HepG2 (cell line): ENCODE data around the gene KIN.

Source experiments
- IRF2 ChIP-seq: IDR thresholded peaks from 2 replicates; pipeline ENCODE4 v1.6.1; 2018; ENCODE audit warnings: missing genetic modification reagents, missing compliant biosample characterization
- ZFP91 ChIP-seq: sonication (generic); formaldehyde crosslinking; IDR thresholded peaks from 2 replicates; pipeline ENCODE4 v1.9.0; 2022; ENCODE audit warnings: missing genetic modification reagents, mild to moderate bottlenecking, borderline replicate concordance
- ZNF354B ChIP-seq: sonication (generic); formaldehyde crosslinking; IDR thresholded peaks from 2 replicates; pipeline ENCODE4 v1.8.0; 2022; ENCODE audit warnings: mild to moderate bottlenecking, missing genetic modification reagents

DNA sequence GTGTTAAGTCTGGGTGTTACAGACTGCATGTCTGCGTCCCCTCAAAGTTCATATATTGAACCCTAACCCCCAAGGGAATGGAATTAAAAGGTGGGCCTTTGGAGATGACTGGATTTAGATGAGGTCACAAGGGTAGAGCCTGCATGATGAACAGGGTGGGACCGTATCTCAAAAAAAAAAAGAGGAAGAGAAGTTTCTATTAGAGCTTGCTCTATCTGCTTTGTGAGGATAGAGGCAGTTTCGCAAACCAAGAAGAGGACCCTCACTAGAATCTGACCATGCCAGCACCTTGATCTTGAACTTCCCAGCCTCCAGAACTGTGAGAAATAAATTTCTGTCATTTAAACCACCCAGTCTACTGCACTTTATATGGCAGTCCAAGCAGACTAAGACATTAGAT lies 1.4 kb downstream of the KIN start:
- TF ChIP-seq ZFP91 (CRISPR knock-in tag) (no peak), IRF2 (CRISPR knock-in tag) (no peak), ZNF354B (CRISPR knock-in tag) (no peak)
